Measurements from ENCODE around the gene STK38L. TPM values are rescaled to one million over a fixed set of nuclear protein-coding genes. Genes with fewer than 3 reads are reported as not detected.

Gene STK38L
- total RNA-seq, 3 donors from 2014 or later: 45.2 to 69.4 (median 53.6) TPM

DNA sequence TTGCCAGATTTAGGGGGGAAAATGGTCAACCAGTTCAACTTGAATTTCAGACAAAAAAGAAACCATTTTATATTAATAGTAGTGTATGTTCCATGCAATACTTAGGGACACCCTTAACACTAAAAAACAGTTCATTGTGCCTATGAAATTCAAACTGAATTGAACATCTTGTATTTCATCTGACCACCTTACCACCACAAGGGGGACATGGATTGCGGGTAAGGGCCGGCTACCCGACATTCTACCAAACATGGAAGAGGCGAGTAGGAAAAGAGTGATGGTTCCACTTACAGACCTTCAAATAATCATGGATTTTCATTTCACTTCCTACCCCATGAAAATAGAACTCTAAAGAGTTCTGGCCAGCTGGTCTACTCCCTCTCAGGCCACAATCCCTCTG is 10.3 kb upstream of the STK38L start:
- Histone ChIP-seq H3K4me1 (ENCODE audit: low read depth) (no peaks in the 10 kb centered on the region), H3K36me3 (ENCODE audit: low read depth) (no peaks in the 10 kb centered on the region), H3K9me3 (no peaks in the 10 kb centered on the region), H3K4me3 (no peak overlapping the region)
- ATAC-seq: no peak
- TF ChIP-seq, protein P1, sequence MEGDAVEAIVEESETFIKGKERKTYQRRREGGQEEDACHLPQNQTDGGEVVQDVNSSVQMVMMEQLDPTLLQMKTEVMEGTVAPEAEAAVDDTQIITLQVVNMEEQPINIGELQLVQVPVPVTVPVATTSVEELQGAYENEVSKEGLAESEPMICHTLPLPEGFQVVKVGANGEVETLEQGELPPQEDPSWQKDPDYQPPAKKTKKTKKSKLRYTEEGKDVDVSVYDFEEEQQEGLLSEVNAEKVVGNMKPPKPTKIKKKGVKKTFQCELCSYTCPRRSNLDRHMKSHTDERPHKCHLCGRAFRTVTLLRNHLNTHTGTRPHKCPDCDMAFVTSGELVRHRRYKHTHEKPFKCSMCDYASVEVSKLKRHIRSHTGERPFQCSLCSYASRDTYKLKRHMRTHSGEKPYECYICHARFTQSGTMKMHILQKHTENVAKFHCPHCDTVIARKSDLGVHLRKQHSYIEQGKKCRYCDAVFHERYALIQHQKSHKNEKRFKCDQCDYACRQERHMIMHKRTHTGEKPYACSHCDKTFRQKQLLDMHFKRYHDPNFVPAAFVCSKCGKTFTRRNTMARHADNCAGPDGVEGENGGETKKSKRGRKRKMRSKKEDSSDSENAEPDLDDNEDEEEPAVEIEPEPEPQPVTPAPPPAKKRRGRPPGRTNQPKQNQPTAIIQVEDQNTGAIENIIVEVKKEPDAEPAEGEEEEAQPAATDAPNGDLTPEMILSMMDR (IDR thresholded peaks at IDR 0.05): no peak
- intact Hi-C loops (cut with DNase I, micrococcal nuclease): no loop called here
- DNase-seq: no peak

DNA sequence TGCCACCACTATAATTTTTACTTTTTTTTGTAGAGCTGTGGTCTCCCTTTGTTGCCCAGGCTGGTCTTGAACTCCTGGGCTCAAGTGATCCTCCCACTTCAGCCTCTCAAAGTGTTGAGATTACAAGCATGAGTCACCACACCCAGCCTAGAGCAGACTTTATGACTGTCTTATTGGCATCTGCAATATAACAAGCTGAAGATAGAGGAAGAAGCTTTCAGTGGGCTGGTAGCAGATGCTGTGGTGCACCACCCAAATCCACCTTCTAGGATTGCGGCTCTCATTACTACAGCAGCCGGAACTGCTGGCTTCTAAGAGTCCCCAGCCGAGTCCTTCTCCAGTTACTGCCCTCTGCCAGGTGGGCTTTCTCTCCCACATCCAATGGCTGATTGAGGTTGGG is 7.6 kb upstream of the STK38L start:
- H3K9me3 ChIP-seq: no peaks in the 10 kb centered on the region
- peak in 1 of 3 donors; percentile 37 for DNase-seq

DNA sequence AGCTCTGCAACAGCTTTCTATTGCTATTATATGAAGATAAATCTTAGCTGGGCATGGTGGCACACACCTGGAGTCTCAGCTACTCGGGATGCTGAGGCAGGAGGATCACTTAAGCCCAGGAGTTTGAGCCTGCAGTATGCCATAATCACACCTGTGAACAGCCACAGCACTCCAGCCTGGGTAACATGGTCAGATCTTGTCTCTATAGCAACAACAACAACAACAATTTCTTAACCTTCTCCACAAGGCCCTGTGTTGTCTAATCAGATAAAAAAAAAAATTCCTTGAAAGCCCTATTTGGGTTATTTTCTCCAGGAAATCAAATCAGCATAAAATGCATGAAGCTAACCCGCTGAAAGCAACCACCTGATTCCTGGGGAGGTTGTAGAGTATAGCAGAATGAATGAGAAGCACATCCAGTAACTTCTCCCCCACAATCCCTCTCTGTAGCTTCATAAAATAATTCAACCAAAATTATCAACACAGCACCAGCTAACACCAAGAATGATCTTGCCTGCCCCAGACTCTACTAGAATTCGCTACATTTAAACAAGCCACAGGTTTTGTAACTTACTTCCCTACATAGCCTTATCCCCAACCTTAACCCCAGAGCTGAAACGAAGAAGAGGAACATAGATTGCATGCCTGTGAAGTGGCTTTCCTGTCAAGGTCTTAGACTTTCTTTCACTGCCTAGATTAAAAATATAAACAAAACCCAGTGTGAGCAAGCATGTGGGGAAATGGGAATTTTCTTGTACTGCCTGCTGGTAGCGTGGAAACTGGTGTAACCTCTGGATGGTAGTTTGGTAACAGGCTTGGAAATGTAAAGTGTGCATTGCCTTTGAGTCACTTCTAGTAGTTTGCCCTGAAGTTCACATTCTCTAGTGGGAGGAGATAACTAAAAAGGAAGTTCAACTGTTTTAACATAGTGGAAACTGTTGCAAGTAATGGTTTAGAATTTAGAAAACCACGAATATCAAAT is 6.0 kb upstream of the STK38L start:
- ATAC-seq: peak; percentile 65
- Histone ChIP-seq H3K4me3 (no peak overlapping the region), H3K36me3 (ENCODE audit: low read depth) (no peaks in the 10 kb centered on the region), H3K9me3 (no peaks in the 10 kb centered on the region), H3K4me1 (ENCODE audit: low read depth) (no peaks in the 10 kb centered on the region)
- intact Hi-C loops (cut with DNase I, micrococcal nuclease): no loop called here
- DNase-seq: no peak
- TF ChIP-seq, protein P1 (IDR thresholded peaks at IDR 0.05): no peak

More for the DNA sequence above, 7.6 kb upstream of the STK38L start:
- intact Hi-C loops (cut with DNase I, micrococcal nuclease): no loop called here
- Histone ChIP-seq H3K4me1 (ENCODE audit: low read depth) (no peaks in the 10 kb centered on the region), H3K4me3 (no peak overlapping the region), H3K36me3 (ENCODE audit: low read depth) (no peaks in the 10 kb centered on the region)
- TF ChIP-seq, protein P1 (IDR thresholded peaks at IDR 0.05): no peak
- peak; percentile 91 for ATAC-seq

DNA sequence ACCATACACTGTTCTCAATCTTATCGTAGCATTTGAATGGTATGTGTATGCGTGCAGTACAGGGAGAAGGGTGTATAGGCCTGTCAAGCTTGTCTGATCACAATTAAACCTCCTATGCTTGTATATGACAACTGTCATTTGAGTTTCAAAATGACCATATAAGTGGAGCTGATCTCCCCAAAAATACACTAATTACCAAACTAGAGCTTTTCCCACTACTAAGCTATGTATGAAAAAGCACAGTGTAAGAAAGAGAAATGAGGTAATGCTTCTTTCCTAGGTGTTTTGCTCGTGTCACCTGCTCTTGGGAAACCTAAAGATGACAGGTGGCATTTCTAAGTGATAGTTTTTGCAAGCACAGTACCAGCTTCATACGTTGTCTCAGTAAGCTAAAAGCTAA is 1.1 kb upstream of the STK38L start:
- Histone ChIP-seq H3K4me1 (ENCODE audit: low read depth) (peaks cover 14% of the 10 kb centered on the region), H3K36me3 (ENCODE audit: low read depth) (no peaks in the 10 kb centered on the region), H3K9me3 (no peaks in the 10 kb centered on the region), H3K4me3 (no peak overlapping the region)
- intact Hi-C loops (cut with DNase I, micrococcal nuclease): no loop called here
- ATAC-seq: no peak
- TF ChIP-seq, protein P1 (IDR thresholded peaks at IDR 0.05): no peak
- no peak for DNase-seq

DNA sequence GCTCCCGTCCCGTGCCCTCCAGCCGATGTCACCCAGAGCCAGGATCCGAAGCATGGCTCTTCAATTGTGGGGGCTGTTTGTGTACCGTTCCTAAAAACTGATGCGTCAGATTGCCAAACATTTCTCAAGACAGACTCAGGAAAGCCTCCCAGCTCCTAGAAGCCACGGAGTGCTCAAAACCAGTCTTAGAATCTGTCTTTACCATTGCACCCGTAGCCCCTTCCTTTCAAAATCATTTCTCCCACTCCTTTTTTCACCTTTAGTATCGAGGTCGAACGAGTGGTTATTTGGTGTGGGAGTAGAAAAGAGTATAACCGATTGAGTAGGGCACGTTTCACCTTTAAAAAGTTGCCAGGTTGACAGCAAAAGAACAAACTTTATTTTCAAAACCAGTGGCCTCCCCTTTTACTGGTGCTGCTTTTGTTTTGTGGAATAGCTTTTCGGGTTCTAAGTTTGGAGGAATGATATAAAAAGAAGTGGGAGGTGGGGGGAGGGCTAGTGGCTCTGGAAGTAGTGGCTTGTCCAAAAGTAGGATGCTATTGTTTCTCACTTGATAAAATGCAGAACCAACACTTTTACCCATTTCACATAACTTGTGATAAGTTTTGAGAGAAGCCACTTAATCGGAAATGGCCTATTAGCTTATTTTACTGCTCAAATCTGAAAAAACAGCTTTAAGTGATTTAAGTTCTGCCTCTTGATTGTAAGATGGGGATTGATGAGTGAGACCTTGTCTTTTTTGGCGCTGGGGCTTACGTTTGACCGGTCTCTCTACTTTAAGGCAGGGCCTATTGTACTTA is 803 bp downstream of the STK38L start:
- no peak for ATAC-seq
- Histone ChIP-seq H3K4me3 (peak overlapping the region; percentile 62), H3K9me3 (no peaks in the 10 kb centered on the region), H3K4me1 (ENCODE audit: low read depth) (peaks cover 15% of the 10 kb centered on the region), H3K36me3 (ENCODE audit: low read depth) (no peaks in the 10 kb centered on the region)
- TF ChIP-seq, protein P1 (IDR thresholded peaks at IDR 0.05): no peak
- intact Hi-C loops (cut with DNase I, micrococcal nuclease): no loop called here
- peak in 1 of 3 donors; percentile 28 for DNase-seq

Measured in mucosa of descending colon (tissue), 3 donors.